ENCODE results near the gene COL6A1.

GRCh38 chr21:45941338-45941710, 40.2 kb upstream of the COL6A1 start:
- no peak for TF ChIP-seq POLR2A (IDR thresholded peaks at IDR 0.05)
- no peak for TF ChIP-seq CTCF (IDR thresholded peaks at IDR 0.05)
